ENCODE measurements around the gene FOXO1. TPM values are rescaled to one million over a fixed set of nuclear protein-coding genes. Genes with fewer than 3 reads are reported as not detected.

Gene FOXO1
- total and polyA plus RNA-seq, 2 of the 13 experiments (the other 11 are each of a cell fraction or from before 2014, with no cell fraction given): 8.1 to 13.1 TPM

DNA sequence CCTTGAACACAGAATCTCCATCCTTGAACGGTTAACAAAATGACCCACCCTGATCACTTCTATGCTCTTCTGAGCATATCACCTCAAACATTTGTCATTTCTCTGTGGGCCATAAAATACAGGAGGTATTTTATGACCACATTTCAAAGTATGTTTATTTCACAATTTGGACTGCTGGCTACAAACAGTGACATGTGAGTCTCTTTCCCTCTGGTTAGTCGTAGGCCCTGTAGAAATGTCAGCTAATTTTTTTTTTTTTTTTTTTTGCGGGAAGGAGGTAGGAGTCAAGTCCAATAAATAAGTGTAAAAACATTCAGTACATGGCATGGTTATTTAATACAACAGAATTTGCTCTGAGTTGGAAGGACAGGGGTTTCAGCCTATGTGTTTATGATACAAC lies 70.7 kb downstream of the FOXO1 start:
- H2AFZ ChIP-seq (ENCODE audit: low read length): no peak overlapping the region
- in situ Hi-C loops (cut with HindIII; ENCODE audit: extremely low pct_ligation_motif_present, low pct_unique_long_range_greater_than_20kb): no loop called here

More for the DNA sequence above, 70.7 kb downstream of the FOXO1 start:
- H3K9me3 ChIP-seq (ENCODE audit: low read length): no peaks in the 10 kb centered on the region
- TF ChIP-seq, protein P1, sequence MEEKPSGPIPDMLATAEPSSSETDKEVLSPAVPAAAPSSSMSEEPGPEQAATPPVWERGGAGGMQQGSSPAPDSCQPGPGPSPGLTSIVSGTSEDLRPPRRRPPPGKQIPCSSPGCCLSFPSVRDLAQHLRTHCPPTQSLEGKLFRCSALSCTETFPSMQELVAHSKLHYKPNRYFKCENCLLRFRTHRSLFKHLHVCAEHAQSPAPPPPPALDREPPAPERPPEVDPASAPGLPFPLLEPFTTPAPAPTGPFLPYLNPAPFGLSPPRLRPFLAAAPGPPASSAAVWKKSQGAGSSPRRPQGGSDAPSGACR (CRISPR knock-in tag; IDR thresholded peaks at IDR 0.05): no peak
- TF ChIP-seq MTF2 (CRISPR knock-in tag; IDR thresholded peaks at IDR 0.05; ENCODE audit: borderline replicate concordance): no peak
- TF ChIP-seq ZNF430 (CRISPR knock-in tag; IDR thresholded peaks at IDR 0.05): no peak
- TF ChIP-seq ZNF883 (CRISPR knock-in tag; IDR thresholded peaks at IDR 0.05; ENCODE audit: not compliant biosample characterization): no peak
- TF ChIP-seq, protein P2, sequence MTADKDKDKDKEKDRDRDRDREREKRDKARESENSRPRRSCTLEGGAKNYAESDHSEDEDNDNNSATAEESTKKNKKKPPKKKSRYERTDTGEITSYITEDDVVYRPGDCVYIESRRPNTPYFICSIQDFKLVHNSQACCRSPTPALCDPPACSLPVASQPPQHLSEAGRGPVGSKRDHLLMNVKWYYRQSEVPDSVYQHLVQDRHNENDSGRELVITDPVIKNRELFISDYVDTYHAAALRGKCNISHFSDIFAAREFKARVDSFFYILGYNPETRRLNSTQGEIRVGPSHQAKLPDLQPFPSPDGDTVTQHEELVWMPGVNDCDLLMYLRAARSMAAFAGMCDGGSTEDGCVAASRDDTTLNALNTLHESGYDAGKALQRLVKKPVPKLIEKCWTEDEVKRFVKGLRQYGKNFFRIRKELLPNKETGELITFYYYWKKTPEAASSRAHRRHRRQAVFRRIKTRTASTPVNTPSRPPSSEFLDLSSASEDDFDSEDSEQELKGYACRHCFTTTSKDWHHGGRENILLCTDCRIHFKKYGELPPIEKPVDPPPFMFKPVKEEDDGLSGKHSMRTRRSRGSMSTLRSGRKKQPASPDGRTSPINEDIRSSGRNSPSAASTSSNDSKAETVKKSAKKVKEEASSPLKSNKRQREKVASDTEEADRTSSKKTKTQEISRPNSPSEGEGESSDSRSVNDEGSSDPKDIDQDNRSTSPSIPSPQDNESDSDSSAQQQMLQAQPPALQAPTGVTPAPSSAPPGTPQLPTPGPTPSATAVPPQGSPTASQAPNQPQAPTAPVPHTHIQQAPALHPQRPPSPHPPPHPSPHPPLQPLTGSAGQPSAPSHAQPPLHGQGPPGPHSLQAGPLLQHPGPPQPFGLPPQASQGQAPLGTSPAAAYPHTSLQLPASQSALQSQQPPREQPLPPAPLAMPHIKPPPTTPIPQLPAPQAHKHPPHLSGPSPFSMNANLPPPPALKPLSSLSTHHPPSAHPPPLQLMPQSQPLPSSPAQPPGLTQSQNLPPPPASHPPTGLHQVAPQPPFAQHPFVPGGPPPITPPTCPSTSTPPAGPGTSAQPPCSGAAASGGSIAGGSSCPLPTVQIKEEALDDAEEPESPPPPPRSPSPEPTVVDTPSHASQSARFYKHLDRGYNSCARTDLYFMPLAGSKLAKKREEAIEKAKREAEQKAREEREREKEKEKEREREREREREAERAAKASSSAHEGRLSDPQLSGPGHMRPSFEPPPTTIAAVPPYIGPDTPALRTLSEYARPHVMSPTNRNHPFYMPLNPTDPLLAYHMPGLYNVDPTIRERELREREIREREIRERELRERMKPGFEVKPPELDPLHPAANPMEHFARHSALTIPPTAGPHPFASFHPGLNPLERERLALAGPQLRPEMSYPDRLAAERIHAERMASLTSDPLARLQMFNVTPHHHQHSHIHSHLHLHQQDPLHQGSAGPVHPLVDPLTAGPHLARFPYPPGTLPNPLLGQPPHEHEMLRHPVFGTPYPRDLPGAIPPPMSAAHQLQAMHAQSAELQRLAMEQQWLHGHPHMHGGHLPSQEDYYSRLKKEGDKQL (CRISPR knock-in tag; IDR thresholded peaks at IDR 0.05; ENCODE audit: low read depth): no peak
- TF ChIP-seq, protein P3, sequence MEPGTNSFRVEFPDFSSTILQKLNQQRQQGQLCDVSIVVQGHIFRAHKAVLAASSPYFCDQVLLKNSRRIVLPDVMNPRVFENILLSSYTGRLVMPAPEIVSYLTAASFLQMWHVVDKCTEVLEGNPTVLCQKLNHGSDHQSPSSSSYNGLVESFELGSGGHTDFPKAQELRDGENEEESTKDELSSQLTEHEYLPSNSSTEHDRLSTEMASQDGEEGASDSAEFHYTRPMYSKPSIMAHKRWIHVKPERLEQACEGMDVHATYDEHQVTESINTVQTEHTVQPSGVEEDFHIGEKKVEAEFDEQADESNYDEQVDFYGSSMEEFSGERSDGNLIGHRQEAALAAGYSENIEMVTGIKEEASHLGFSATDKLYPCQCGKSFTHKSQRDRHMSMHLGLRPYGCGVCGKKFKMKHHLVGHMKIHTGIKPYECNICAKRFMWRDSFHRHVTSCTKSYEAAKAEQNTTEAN (CRISPR knock-in tag; conservative IDR thresholded peaks at IDR 0.05): no peak
- no peak for TF ChIP-seq SOX5 (CRISPR knock-in tag; IDR thresholded peaks at IDR 0.05; ENCODE audit: borderline replicate concordance)
- TF ChIP-seq, protein P4, sequence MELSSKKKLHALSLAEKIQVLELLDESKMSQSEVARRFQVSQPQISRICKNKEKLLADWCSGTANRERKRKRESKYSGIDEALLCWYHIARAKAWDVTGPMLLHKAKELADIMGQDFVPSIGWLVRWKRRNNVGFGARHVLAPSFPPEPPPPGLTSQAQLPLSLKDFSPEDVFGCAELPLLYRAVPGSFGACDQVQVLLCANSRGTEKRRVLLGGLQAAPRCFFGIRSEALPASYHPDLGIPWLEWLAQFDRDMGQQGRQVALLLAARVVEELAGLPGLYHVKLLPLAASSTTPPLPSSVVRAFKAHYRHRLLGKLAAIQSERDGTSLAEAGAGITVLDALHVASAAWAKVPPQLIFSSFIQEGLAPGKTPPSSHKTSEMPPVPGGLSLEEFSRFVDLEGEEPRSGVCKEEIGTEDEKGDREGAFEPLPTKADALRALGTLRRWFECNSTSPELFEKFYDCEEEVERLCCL (CRISPR knock-in tag; IDR thresholded peaks at IDR 0.05; ENCODE audit: borderline replicate concordance): no peak
- no peak for TF ChIP-seq FOXA3 (CRISPR knock-in tag; IDR thresholded peaks at IDR 0.05)
- TF ChIP-seq, protein P5, sequence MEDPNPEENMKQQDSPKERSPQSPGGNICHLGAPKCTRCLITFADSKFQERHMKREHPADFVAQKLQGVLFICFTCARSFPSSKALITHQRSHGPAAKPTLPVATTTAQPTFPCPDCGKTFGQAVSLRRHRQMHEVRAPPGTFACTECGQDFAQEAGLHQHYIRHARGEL (CRISPR knock-in tag; IDR thresholded peaks at IDR 0.05): no peak
- TF ChIP-seq IKZF1 (IDR thresholded peaks at IDR 0.05): no peak
- no peak for TF ChIP-seq ZKSCAN8 (CRISPR knock-in tag; IDR thresholded peaks at IDR 0.05; ENCODE audit: borderline replicate concordance)
- TF ChIP-seq NFYC (CRISPR knock-in tag; IDR thresholded peaks at IDR 0.05): no peak
- ATAC-seq (no peak), FAIRE-seq (no peak), DNase-seq (ENCODE audit: low spot score) (no peak)
- H3K27ac ChIP-seq (ENCODE audit: extremely low read length, insufficient read depth, low read length): no peak overlapping the region
- H3K4me2 ChIP-seq (ENCODE audit: low read depth, low read length): no peak overlapping the region
- peaks cover 0 to 5% of the 10 kb centered on the region in 2 experiments; a peak in 2 of 5 replicates for H3K36me3 ChIP-seq (replicated peaks in 1 of 2; ENCODE audit: control insufficient read depth in 1 of 2, insufficient read depth in 2 of 2, low read length in 2 of 2)
- no peaks in the 10 kb centered on the region for H3K27me3 ChIP-seq (ENCODE audit: control insufficient read depth in 1 of 2, insufficient read depth in 2 of 2, low read length in 2 of 2)
- no peak overlapping the region for H3K9ac ChIP-seq (ENCODE audit: insufficient read depth, low read depth, low read length)
- POLR2A ChIA-PET: no interaction called here
- CTCF ChIA-PET (ENCODE audit: low intra/inter-chr PET ratio, low total read pairs): no interaction called here
- peaks cover 83% of the 10 kb centered on the region for H3K4me1 ChIP-seq (ENCODE audit: insufficient read depth, low read length)
- peaks cover 77% of the 10 kb centered on the region for H4K20me1 ChIP-seq (ENCODE audit: insufficient read depth, low read length)
- WGBS (ENCODE audit: low lambda C conversion rate): 87% methylated on average over 3 of the region's 3 CpGs
- H3K79me2 ChIP-seq (ENCODE audit: insufficient read depth, low read length): peaks cover 100% of the 10 kb centered on the region
- intact Hi-C loops (cut with micrococcal nuclease; ENCODE audit: unreplicated experiment): no loop called here
- H3K4me3 ChIP-seq (replicated peaks in 1 of 3; ENCODE audit: insufficient read depth in 1 of 3, low read depth in 2 of 3, low read length in 3 of 3): no peak overlapping the region
- no TSS peak for BruUV-seq (replicated peaks)
